Mesenchymal stem cell (in vitro differentiated cells and primary cell): ENCODE results near the gene SDK2.

ENCODE experiments used
- DNase-seq: peaks from one replicate; pipeline ENCODE4 v3.0.0-alpha.2; 2013
- H2AFZ ChIP-seq: one replicate; pipeline ENCODE4 v1.6.1; 2013; ENCODE audit warnings: low read depth, mild to moderate bottlenecking, control low read depth, inconsistent platforms, low read length, moderate library complexity
- H2AK5ac ChIP-seq: 2 replicates; pipeline ENCODE4 v1.6.1; 2013; ENCODE audit warnings: low read length, moderate library complexity, mild to moderate bottlenecking, inconsistent platforms; ENCODE audit not compliant: severe bottlenecking
- H2BK120ac ChIP-seq: one replicate; pipeline ENCODE4 v1.6.1; 2013; ENCODE audit warnings: low read depth, mild to moderate bottlenecking, inconsistent platforms, low read length, moderate library complexity
- H2BK12ac ChIP-seq, 2 experiments: one replicate each; pipeline ENCODE4 v1.6.1; 2013; ENCODE audit warnings: inconsistent platforms in 2 of 2, low read length in 2 of 2, mild to moderate bottlenecking in 2 of 2, moderate library complexity in 2 of 2, control low read depth in 1 of 2
- H2BK15ac ChIP-seq: one replicate; pipeline ENCODE4 v1.6.1; 2013; ENCODE audit warnings: mild to moderate bottlenecking, low read depth, inconsistent platforms; ENCODE audit not compliant: poor library complexity, severe bottlenecking
- H2BK5ac ChIP-seq: 2 replicates; pipeline ENCODE4 v1.6.1; 2013; ENCODE audit warnings: low read depth, mild to moderate bottlenecking, low read length, control low read depth, inconsistent platforms; ENCODE audit not compliant: poor library complexity, severe bottlenecking
- H3K14ac ChIP-seq, 2 experiments: one replicate each; pipeline ENCODE4 v1.6.1; 2013; ENCODE audit warnings: inconsistent platforms in 2 of 2, low read length in 2 of 2, control low read depth in 1 of 2, mild to moderate bottlenecking in 1 of 2, moderate library complexity in 1 of 2
- H3K18ac ChIP-seq, 2 experiments: one replicate each; pipeline ENCODE4 v1.6.1; 2013; ENCODE audit warnings: inconsistent platforms in 2 of 2, low read length in 2 of 2, control low read depth in 1 of 2, low read depth in 1 of 2, mild to moderate bottlenecking in 1 of 2
- H3K23ac ChIP-seq, 2 experiments: one replicate each; pipeline ENCODE4 v1.6.1; 2013; ENCODE audit warnings: inconsistent platforms in 2 of 2, low read length in 2 of 2, mild to moderate bottlenecking in 2 of 2, moderate library complexity in 2 of 2, control low read depth in 1 of 2
- H3K27ac ChIP-seq: 2 replicates; pipeline ENCODE4 v1.5.1; 2013; ENCODE audit warnings: mild to moderate bottlenecking, moderate library complexity, low read length, control low read depth, inconsistent platforms; ENCODE audit not compliant: poor library complexity, severe bottlenecking
- H3K27me3 ChIP-seq, 2 experiments: 2 replicates each; pipeline versions ENCODE4 v1.6.1 to v1.7.0; 2013; ENCODE audit warnings: low read length in 2 of 2, mild to moderate bottlenecking in 2 of 2, moderate library complexity in 2 of 2, control low read depth in 1 of 2, inconsistent platforms in 1 of 2; ENCODE audit not compliant: control insufficient read depth in 1 of 2, insufficient read depth in 1 of 2
- H3K36me3 ChIP-seq, 2 experiments: 2 replicates each; pipeline versions ENCODE4 v1.6.1 to v1.7.0; 2013; ENCODE audit warnings: low read length in 2 of 2, control low read depth in 1 of 2, inconsistent platforms in 1 of 2, low read depth in 1 of 2, mild to moderate bottlenecking in 1 of 2; ENCODE audit not compliant: insufficient read depth in 2 of 2, control insufficient read depth in 1 of 2
- H3K4ac ChIP-seq, 2 experiments: one replicate each; pipeline ENCODE4 v1.6.1; 2013; ENCODE audit warnings: inconsistent platforms in 2 of 2, low read length in 2 of 2, mild to moderate bottlenecking in 2 of 2, moderate library complexity in 2 of 2, control low read depth in 1 of 2, low read depth in 1 of 2
- H3K4me1 ChIP-seq: 2 replicates; pipeline ENCODE4 v1.6.1; 2013; ENCODE audit warnings: low read depth, low read length, control low read depth; ENCODE audit not compliant: control insufficient read depth, insufficient read depth
- H3K4me2 ChIP-seq: 2 replicates; pipeline ENCODE4 v1.6.1; 2013; ENCODE audit warnings: low read length, mild to moderate bottlenecking, inconsistent platforms; ENCODE audit not compliant: poor library complexity, severe bottlenecking
- H3K4me3 ChIP-seq, 2 experiments: 2 replicates each; pipeline versions ENCODE4 v1.5.1 to v1.7.0; 2013; ENCODE audit warnings: low read length in 2 of 2, mild to moderate bottlenecking in 2 of 2, control low read depth in 1 of 2, low read depth in 1 of 2; ENCODE audit not compliant: insufficient read depth in 1 of 2
- H3K79me1 ChIP-seq: replicated peaks from 2 replicates; pipeline ENCODE4 v1.6.1; 2013; ENCODE audit warnings: mild to moderate bottlenecking, control low read depth, low read length, inconsistent platforms; ENCODE audit not compliant: poor library complexity, severe bottlenecking
- H3K9ac ChIP-seq: 2 replicates; pipeline ENCODE4 v1.7.0; 2013; ENCODE audit warnings: mild to moderate bottlenecking, low read length, moderate library complexity
- H3K9me3 ChIP-seq: 2 replicates; pipeline ENCODE4 v1.7.0; 2013; ENCODE audit warnings: mild to moderate bottlenecking, low read length; ENCODE audit not compliant: control insufficient read depth
- H4K8ac ChIP-seq: one replicate; pipeline ENCODE4 v1.6.1; 2013; ENCODE audit warnings: inconsistent platforms, mild to moderate bottlenecking, low read length, moderate library complexity
- H4K91ac ChIP-seq: one replicate; pipeline ENCODE4 v1.6.1; 2013; ENCODE audit warnings: mild to moderate bottlenecking, low read length, inconsistent platforms
- WGBS: methylation state at CpG from one replicate; pipeline ENCODE4 v1.1.7; 2013; ENCODE audit warnings: mixed read lengths; 5-methylcytosine and 5-hydroxymethylcytosine counted together

SDK2 gene

DNA sequence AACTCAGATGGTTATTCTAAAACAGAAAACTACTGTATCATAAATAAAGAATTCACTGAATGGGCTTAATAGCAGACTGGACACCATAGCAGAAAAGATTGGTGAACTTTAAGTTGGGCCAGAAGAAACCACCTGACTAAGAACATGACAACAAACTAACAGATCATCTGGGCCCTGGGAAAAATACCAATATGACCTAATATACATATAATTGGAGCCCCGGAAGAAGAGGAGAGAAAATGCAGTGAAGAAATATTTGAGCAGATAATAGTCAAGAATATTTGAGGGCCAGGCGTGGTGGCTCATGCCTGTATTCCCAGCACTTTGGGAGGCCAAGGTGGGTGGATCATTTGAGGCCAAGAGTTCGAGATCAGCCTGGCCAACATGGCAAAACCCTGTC lies 25.5 kb upstream of the SDK2 start:
- Histone ChIP-seq H3K27ac (no peak overlapping the region), H3K23ac (no peak overlapping the region), H2BK5ac (no peak overlapping the region), H2BK12ac (no peak overlapping the region), H2AFZ (no peak overlapping the region), H2BK15ac (no peak overlapping the region), H3K9me3 (peaks cover 5% of the 10 kb centered on the region), H2AK5ac (no peak overlapping the region), H2BK120ac (no peak overlapping the region), H3K18ac (no peak overlapping the region), H3K4me2 (no peak overlapping the region), H3K4me3 (no peak overlapping the region), H3K4ac (no peak overlapping the region), H3K27me3 (peaks cover 0 to 28% of the 10 kb centered on the region in 2 experiments), H3K9ac (no peak overlapping the region), H3K4me1 (no peaks in the 10 kb centered on the region), H3K14ac (no peak overlapping the region), H3K36me3 (no peaks in the 10 kb centered on the region), H3K79me1 (no peaks in the 10 kb centered on the region), H4K91ac (no peak overlapping the region), H4K8ac (no peak overlapping the region)
- no peak for DNase-seq
- WGBS: 78% methylated on average over 2 of the region's 3 CpGs

GRCh38 chr17:73667181-73667959 lies 23.1 kb upstream of the SDK2 start:
- Histone ChIP-seq H4K8ac (no peak overlapping the region), H3K79me1 (no peaks in the 10 kb centered on the region), H3K27me3 (peaks cover 0 to 50% of the 10 kb centered on the region in 2 experiments), H3K4ac (no peak overlapping the region), H3K18ac (no peak overlapping the region), H3K23ac (no peak overlapping the region), H2AK5ac (no peak overlapping the region), H3K14ac (no peak overlapping the region), H3K4me2 (no peak overlapping the region), H2BK12ac (no peak overlapping the region), H3K36me3 (no peaks in the 10 kb centered on the region), H3K9ac (no peak overlapping the region), H3K4me1 (no peaks in the 10 kb centered on the region), H3K9me3 (peaks cover 8% of the 10 kb centered on the region), H2BK5ac (no peak overlapping the region), H2BK120ac (no peak overlapping the region), H2BK15ac (no peak overlapping the region), H4K91ac (no peak overlapping the region), H2AFZ (no peak overlapping the region), H3K4me3 (no peak overlapping the region), H3K27ac (no peak overlapping the region)
- WGBS: 72% methylated on average over 8 of the region's 9 CpGs
- no peak for DNase-seq

DNA sequence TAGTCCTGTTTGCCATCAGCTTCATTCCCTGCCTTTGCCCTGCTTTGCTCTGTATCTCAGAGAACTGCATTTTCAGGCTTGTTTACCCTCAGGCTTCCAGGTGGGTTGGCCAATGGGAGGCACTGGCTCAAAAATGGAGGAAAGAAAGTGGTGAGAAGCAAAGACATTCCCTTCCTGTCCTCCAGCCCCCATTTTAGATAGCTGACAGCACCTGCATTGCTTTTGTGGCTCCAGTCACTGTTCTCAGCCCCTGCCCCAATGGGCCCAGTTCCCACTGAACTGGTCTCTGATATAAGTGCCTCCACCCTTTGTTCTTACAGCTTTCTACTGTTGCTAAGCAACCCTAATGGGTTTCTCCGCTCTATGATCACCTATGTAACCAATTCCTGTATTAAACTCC lies 19.4 kb upstream of the SDK2 start:
- H3K23ac ChIP-seq: no peak overlapping the region
- H3K9me3 ChIP-seq: peaks cover 5% of the 10 kb centered on the region
- H3K4me2 ChIP-seq: no peak overlapping the region
- H3K79me1 ChIP-seq: no peaks in the 10 kb centered on the region
- no peak overlapping the region for H2AK5ac ChIP-seq
- H3K14ac ChIP-seq: no peak overlapping the region
- H3K4me3 ChIP-seq: no peak overlapping the region
- H3K18ac ChIP-seq: no peak overlapping the region
- no peak overlapping the region for H2BK5ac ChIP-seq
- H3K36me3 ChIP-seq: no peaks in the 10 kb centered on the region
- 58% methylated on average over 1 of the region's 1 CpG for WGBS
- no peak overlapping the region for H2BK120ac ChIP-seq
- no peak overlapping the region for H3K4ac ChIP-seq
- no peak overlapping the region for H2BK12ac ChIP-seq
- H3K27me3 ChIP-seq: peaks cover 4 to 77% of the 10 kb centered on the region in 2 experiments
- no peaks in the 10 kb centered on the region for H3K4me1 ChIP-seq
- H4K8ac ChIP-seq: no peak overlapping the region
- no peak overlapping the region for H4K91ac ChIP-seq
- no peak overlapping the region for H3K9ac ChIP-seq
- no peak overlapping the region for H2AFZ ChIP-seq
- no peak overlapping the region for H3K27ac ChIP-seq
- DNase-seq: no peak
- H2BK15ac ChIP-seq: no peak overlapping the region

- Histone ChIP-seq H3K4me1 (no peaks in the 10 kb centered on the region), H3K27me3 (peaks cover 4 to 61% of the 10 kb centered on the region in 2 experiments), H3K18ac (no peak overlapping the region), H3K14ac (no peak overlapping the region), H2AK5ac (no peak overlapping the region), H3K4ac (no peak overlapping the region), H4K8ac (no peak overlapping the region), H3K4me2 (no peak overlapping the region), H3K9me3 (peaks cover 3% of the 10 kb centered on the region), H3K23ac (no peak overlapping the region), H3K36me3 (no peaks in the 10 kb centered on the region), H2BK15ac (no peak overlapping the region), H3K9ac (no peak overlapping the region), H3K79me1 (no peaks in the 10 kb centered on the region), H2BK12ac (no peak overlapping the region), H2BK120ac (no peak overlapping the region), H2AFZ (no peak overlapping the region), H3K4me3 (no peak overlapping the region), H4K91ac (no peak overlapping the region), H3K27ac (no peak overlapping the region), H2BK5ac (no peak overlapping the region)
- DNase-seq: no peak
- WGBS: 88% methylated on average over 5 of the region's 5 CpGs
Measured at GRCh38 chr17:73660366-73660765, 16.1 kb upstream of the SDK2 start.
